Ovary (tissue), 9 donors: ENCODE measurements around the gene DAB1. TPM values are rescaled to one million over a fixed set of nuclear protein-coding genes. Genes with fewer than 3 reads are reported as not detected.

ENCODE experiments used
- DNase-seq, 5 donors: peaks; one replicate each; pipeline ENCODE4 v3.0.0-alpha.2; 2019 to 2020
- H3K27ac ChIP-seq, 2 donors: fragments of 200-600 bp; one replicate each; pipeline versions ENCODE4 v1.5.1 to v1.8.0; 2019 to 2022
- H3K27me3 ChIP-seq: fragments of 200-600 bp; one replicate; pipeline ENCODE4 v1.8.0; 2022
- H3K36me3 ChIP-seq: fragments of 200-600 bp; sonication (generic); one replicate; pipeline ENCODE4 v1.5.1; 2019
- H3K4me1 ChIP-seq: one replicate; pipeline ENCODE4 v1.8.1; 2013; ENCODE audit warnings: mild to moderate bottlenecking, moderate library complexity; ENCODE audit not compliant: insufficient read depth
- H3K4me3 ChIP-seq: fragments of 200-600 bp; sonication (generic); one replicate; pipeline ENCODE4 v1.5.1; 2017
- H3K9me3 ChIP-seq, 2 donors: fragments of 200-600 bp in 1 of 2; sonication (generic) in 1 of 2; one replicate each; pipeline versions ENCODE4 v1.5.1 to v1.8.1; 2013 to 2019; ENCODE audit warnings: mild to moderate bottlenecking in 1 of 2, moderate library complexity in 1 of 2
- CTCF ChIP-seq, 3 donors: fragments of 450-650 bp in 2 of 3; fragments of 200-600 bp in 1 of 3; IDR thresholded peaks; one replicate each; pipeline versions ENCODE4 v1.5.1 to v1.8.0; 2016 to 2022; ENCODE audit warnings: antibody characterized with exemption in 3 of 3, mild to moderate bottlenecking in 1 of 3
- EP300 ChIP-seq: sonication (generic); formaldehyde crosslinking; IDR thresholded peaks from one replicate; pipeline ENCODE4 v1.6.1; 2017; ENCODE audit warnings: antibody characterized with exemption
- POLR2A ChIP-seq: fragments of 450-650 bp; IDR thresholded peaks from one replicate; pipeline ENCODE4 v1.6.1; 2017; ENCODE audit warnings: antibody characterized with exemption, mild to moderate bottlenecking, moderate library complexity
- WGBS, 3 donors: extraction: QIAGEN DNeasy Blood & Tissue Kit in 1 of 3; methylation state at CpG; one replicate each; pipeline versions ENCODE4 v1.1.5 to v1.1.7; 2013 to 2017; 5-methylcytosine and 5-hydroxymethylcytosine counted together
- intact Hi-C, 4 donors: fragments of 100-400 bp; cut with DNase I; formaldehyde crosslinking; loops; one replicate each; pipeline versions ENCODE4 v1.11.0 to v1.15.1; 2022 to 2023
- polyA plus RNA-seq, 2 donors: library from polyadenylated mRNA; stranded (reverse); fragments of 200-250 nt in 1 of 2; fragments of 350-450 nt in 1 of 2; fragmentation: Illumina TruSeq in 1 of 2; extraction: RNeasy Lipid Tissue Mini Kit (QIAGEN cat#74804) in 1 of 2; gene quantifications; one replicate each; pipeline ENCODE4 v1.2.3, GENCODE V29; 2013 to 2014
- total RNA-seq, 7 donors: library from RNA; depleted of rRNA in 2 of 7; stranded (reverse); fragments of >200 nt in 2 of 7; fragmentation: NEBNext Ultra II Directional in 3 of 7; extraction: Animal tissue kit (Norgen Biotek cat#: 25700) in 3 of 7; gene quantifications; one replicate each; pipeline versions ENCODE4 v1.1.0 to v1.2.4, GENCODE V29; 2016 to 2023
- donor health status: DM: no; HTN: no; CAD: no; lungs with moderate emphysema.
- donor health status: DM: no; HTN: no; CAD: no.
- donor health status: Bipolar disorder and iron deficiency.
- donor health status: DM: yes; HTN: yes; CAD: no.
- donor health status: DM: no; HTN: no; CAD: no.
- donor health status: DM: yes; HTN: yes; CAD: no.

Gene DAB1
- total and polyA plus RNA-seq, 9 donors = 0.22 to 5.5 (median 0.77) TPM

GRCh38 chr1:57403201-57403600 lies 20.7 kb downstream of the DAB1 start:
- Histone ChIP-seq H3K4me3 (no peak overlapping the region), H3K27ac (no peak overlapping the region), H3K9me3 (no peaks in the 10 kb centered on the region), H3K4me1 (peaks cover 1% of the 10 kb centered on the region), H3K36me3 (no peaks in the 10 kb centered on the region), H3K27me3 (no peaks in the 10 kb centered on the region)
- TF ChIP-seq POLR2A (no peak), CTCF (IDR thresholded peaks at IDR 0.05) (no peak), EP300 (no peak)
- intact Hi-C loops = no loop called here
- WGBS, 3 donors = 95 to 100% (median 100%) methylated on average over 1 of the region's 1 CpG
- no peak for DNase-seq

GRCh38 chr1:57401671-57402070 lies 22.2 kb downstream of the DAB1 start:
- Histone ChIP-seq H3K27ac (no peak overlapping the region), H3K4me3 (no peak overlapping the region), H3K27me3 (no peaks in the 10 kb centered on the region), H3K9me3 (no peaks in the 10 kb centered on the region), H3K4me1 (peaks cover 1% of the 10 kb centered on the region), H3K36me3 (no peaks in the 10 kb centered on the region)
- no peak for TF ChIP-seq EP300
- TF ChIP-seq POLR2A = no peak
- no peak for TF ChIP-seq CTCF (IDR thresholded peaks at IDR 0.05)
- DNase-seq = no peak
- 74 to 76% (median 74%) methylated on average over 1 of the region's 1 CpG for WGBS, 3 donors
- intact Hi-C loops = no loop called here

GRCh38 chr1:57400048-57400447 lies 23.8 kb downstream of the DAB1 start:
- H3K4me3 ChIP-seq = no peak overlapping the region
- no peak overlapping the region for H3K27ac ChIP-seq
- no peaks in the 10 kb centered on the region for H3K9me3 ChIP-seq
- intact Hi-C loops = no loop called here
- no peaks in the 10 kb centered on the region for H3K36me3 ChIP-seq
- WGBS, 3 donors = 91 to 96% (median 95%) methylated on average over 5 of the region's 5 CpGs
- DNase-seq = no peak
- no peak for TF ChIP-seq EP300
- no peak for TF ChIP-seq CTCF (IDR thresholded peaks at IDR 0.05)
- no peak for TF ChIP-seq POLR2A
- peaks cover 1% of the 10 kb centered on the region for H3K4me1 ChIP-seq
- no peaks in the 10 kb centered on the region for H3K27me3 ChIP-seq

GRCh38 chr1:57393058-57393584 lies 30.7 kb downstream of the DAB1 start:
- no peak for TF ChIP-seq POLR2A
- no peak for TF ChIP-seq CTCF (IDR thresholded peaks at IDR 0.05)
- TF ChIP-seq EP300 = no peak
- 79 to 84% (median 80%) methylated on average over 6 of the region's 6 CpGs for WGBS, 3 donors
- no peak for DNase-seq
- H3K4me3 ChIP-seq = no peak overlapping the region
- intact Hi-C loops = no loop called here
- no peaks in the 10 kb centered on the region for H3K9me3 ChIP-seq
- H3K27ac ChIP-seq = no peak overlapping the region
- H3K27me3 ChIP-seq = no peaks in the 10 kb centered on the region
- H3K4me1 ChIP-seq = no peaks in the 10 kb centered on the region
- no peaks in the 10 kb centered on the region for H3K36me3 ChIP-seq
